GM18520 (cell line): ENCODE data around the gene MS4A8.

Experiments used
- ATAC-seq: cut with Tn5 transposase; IDR thresholded peaks from one replicate; pipeline ENCODE4 v1.9.1; 2021; ENCODE audit not compliant: unreplicated experiment

Gene MS4A8

GRCh38 chr11:60762851-60763691 lies 63.7 kb downstream of the MS4A8 start:
- peak; percentile 48 for ATAC-seq

GRCh38 chr11:60763692-60764369 lies 64.4 kb downstream of the MS4A8 start:
- peak; percentile 30 for ATAC-seq

- peak; percentile 40 for ATAC-seq
Observed at GRCh38 chr11:60764879-60765278, 65.5 kb downstream of the MS4A8 start.

GRCh38 chr11:60765355-60765754 lies 65.9 kb downstream of the MS4A8 start:
- peak; percentile 5 for ATAC-seq
